Panc1 (cell line): ENCODE data around the gene NT5C3A.

Source experiments
- POLR2AphosphoS5 ChIP-seq: IDR thresholded peaks from 2 replicates; pipeline ENCODE4 v1.6.1; 2012; ENCODE audit warnings: mild to moderate bottlenecking, low read depth, low read length, moderate library complexity
- SIN3A ChIP-seq: IDR thresholded peaks from 2 replicates; pipeline ENCODE4 v1.6.1; 2012; ENCODE audit warnings: low read depth, mild to moderate bottlenecking, low read length, moderate library complexity, borderline replicate concordance; ENCODE audit not compliant: insufficient read depth

DNA sequence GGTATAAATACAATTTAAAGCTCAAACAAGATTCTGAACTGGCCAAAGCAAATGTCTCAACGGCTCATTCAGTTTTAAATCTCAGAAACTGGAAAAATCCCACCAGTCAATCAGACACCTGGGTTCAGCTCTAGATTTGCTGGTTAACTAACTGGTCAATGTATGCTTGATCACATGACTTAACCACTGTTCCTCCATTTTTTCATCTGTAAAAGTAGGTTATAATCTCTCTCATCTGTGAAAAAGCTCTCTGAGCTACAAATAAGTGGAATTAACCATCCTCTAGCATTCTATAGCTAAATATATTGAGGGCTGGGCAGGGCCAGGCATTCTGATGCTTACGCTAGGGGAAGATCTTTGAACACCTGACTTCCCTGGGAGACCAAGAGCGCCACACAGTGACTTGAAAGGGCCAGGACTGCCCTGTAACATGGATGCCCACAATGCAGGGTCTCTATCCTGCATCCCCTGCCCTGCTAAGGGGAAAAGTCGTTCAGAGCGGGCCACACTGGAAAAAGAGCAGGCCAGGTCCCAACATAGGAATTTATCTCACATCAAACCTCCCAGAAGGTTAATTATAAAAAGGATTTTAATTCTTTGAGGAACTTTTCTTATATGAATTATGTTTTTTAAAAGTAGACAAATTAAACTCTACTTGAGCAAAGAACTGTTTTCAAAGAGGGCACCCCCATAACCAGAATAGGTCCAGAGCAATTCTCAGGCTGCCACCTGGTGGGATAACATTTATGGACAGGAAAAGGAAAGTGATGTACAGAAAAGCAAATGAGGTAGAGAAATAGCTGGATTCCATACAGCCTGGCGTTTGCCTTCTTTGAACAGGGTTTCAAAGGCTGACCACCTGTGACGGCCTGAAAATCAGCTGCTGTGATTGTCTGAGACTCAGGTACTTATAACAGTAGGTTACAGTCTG lies 44.8 kb upstream of the NT5C3A start:
- TF ChIP-seq POLR2AphosphoS5 (no peak), SIN3A (no peak)
